Effector memory CD4-positive, alpha-beta T cell (primary cell): ENCODE measurements around the gene TPRN.

Experiments
- DNase-seq, 3 donors: peaks; one replicate each; pipeline ENCODE4 v3.0.0-alpha.2; 2020
- H3K27ac ChIP-seq: 2 replicates; pipeline ENCODE4 v1.7.0; 2013; ENCODE audit warnings: mild to moderate bottlenecking, low read length, moderate library complexity; ENCODE audit not compliant: insufficient read depth, poor library complexity, severe bottlenecking
- H3K27me3 ChIP-seq: replicated peaks from 2 replicates; pipeline ENCODE4 v1.7.0; 2013; ENCODE audit warnings: mild to moderate bottlenecking, low read length; ENCODE audit not compliant: insufficient read depth, control insufficient read depth, poor library complexity, severe bottlenecking
- H3K36me3 ChIP-seq: 2 replicates; pipeline ENCODE4 v1.7.0; 2013; ENCODE audit warnings: mild to moderate bottlenecking, low read length, moderate library complexity; ENCODE audit not compliant: control insufficient read depth, insufficient read depth
- H3K4me1 ChIP-seq: 2 replicates; pipeline ENCODE4 v1.7.0; 2013; ENCODE audit warnings: low read length, mild to moderate bottlenecking; ENCODE audit not compliant: control insufficient read depth, insufficient read depth, poor library complexity, severe bottlenecking
- H3K4me3 ChIP-seq: 2 replicates; pipeline ENCODE4 v1.7.0; 2013; ENCODE audit warnings: low read length, low read depth, mild to moderate bottlenecking; ENCODE audit not compliant: insufficient read depth, poor library complexity, severe bottlenecking
- H3K9me3 ChIP-seq: 2 replicates; pipeline ENCODE4 v1.7.0; 2013; ENCODE audit warnings: mild to moderate bottlenecking, low read length, moderate library complexity; ENCODE audit not compliant: control insufficient read depth

Gene TPRN

DNA sequence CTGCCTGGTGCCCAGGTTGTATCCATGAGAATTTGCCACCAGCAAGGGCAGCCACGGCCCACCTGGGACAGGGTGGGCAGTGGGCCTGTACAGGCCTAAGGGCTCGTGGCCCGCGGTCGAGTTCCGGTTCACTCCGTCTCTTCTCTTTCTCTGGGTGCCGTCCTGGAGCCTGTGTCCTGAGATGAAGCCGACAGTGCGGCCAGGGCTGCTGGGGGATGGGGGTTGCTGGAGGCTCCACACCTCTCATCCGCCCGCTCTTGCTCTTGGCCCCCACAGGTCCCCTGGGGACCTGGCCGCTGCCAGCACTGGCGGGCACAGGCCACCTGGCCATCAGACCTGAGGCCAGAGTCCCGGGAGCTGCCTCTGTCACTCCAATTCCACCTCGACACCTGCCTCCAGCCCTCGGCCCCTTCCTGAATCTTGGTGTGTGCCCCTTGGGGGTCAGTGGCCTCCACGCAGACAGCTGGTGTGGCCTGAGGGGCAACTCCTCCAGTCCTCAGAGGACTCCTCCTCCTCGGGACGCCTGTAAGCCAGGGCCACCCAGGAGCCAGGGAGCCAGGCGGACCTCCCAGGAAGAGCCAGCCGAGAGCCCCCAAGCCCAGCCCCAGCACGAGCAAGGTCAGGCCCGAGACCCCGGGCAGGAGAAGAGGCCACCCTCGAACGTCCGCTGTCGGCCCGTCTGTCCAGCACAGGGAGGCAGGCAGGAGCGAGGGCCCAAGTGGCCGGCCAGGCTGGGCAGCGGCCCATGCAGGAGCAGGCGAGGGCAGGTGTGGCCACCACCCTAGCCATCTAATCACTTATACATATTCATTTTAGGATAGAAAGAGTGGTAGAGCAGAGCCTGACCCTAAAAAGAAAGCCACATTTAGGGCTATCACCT lies 35.9 kb downstream of the TPRN start:
- no peak for DNase-seq
- Histone ChIP-seq H3K4me1 (peaks cover 26% of the 10 kb centered on the region), H3K9me3 (no peaks in the 10 kb centered on the region), H3K36me3 (no peaks in the 10 kb centered on the region), H3K4me3 (no peak overlapping the region), H3K27me3 (peaks cover 73% of the 10 kb centered on the region), H3K27ac (no peak overlapping the region)

DNA sequence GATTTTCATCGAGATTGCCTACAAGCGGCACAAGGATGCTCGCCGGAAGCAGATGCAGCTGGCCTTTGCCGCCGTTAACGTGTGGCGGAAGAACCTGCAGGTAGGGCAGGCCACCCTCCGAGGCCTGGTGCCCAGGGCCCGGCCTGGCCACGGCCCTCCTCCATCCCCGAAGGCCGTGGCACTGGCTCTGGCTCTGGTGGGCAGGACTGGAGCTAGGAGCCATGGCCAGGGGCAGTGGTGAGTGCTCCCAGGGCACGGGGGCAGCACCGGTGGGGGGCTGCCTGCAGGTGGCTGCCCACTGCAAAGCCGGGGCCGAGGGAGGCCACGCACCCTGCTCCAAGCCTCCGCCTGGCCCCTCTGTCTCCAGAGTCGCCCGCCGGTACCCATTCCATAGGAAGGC lies 36.7 kb downstream of the TPRN start:
- no peaks in the 10 kb centered on the region for H3K36me3 ChIP-seq
- no peak for DNase-seq
- no peak overlapping the region for H3K4me3 ChIP-seq
- peaks cover 70% of the 10 kb centered on the region for H3K27me3 ChIP-seq
- H3K4me1 ChIP-seq, result peaks cover 18% of the 10 kb centered on the region
- no peak overlapping the region for H3K27ac ChIP-seq
- no peaks in the 10 kb centered on the region for H3K9me3 ChIP-seq

DNA sequence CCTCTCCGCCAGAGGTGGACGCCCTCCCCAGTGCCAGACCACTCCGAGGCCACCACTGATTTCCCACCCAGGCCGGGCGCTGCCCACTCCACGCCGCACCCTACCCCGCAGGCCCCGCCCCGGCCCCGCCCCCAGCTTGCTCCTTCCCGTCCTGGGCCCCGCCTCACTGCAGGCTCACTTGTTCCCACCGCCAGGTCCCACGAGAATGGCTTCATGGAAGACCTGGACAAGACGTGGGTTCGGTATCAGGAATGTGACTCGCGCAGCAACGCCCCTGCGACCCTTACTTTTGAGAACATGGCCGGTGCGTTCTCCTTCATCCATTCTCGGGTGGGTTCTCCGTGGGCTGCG lies 37.2 kb downstream of the TPRN start:
- Histone ChIP-seq H3K36me3 (no peaks in the 10 kb centered on the region), H3K9me3 (no peaks in the 10 kb centered on the region), H3K4me3 (no peak overlapping the region), H3K27ac (no peak overlapping the region), H3K27me3 (peaks cover 71% of the 10 kb centered on the region), H3K4me1 (peaks cover 21% of the 10 kb centered on the region)
- no peak for DNase-seq

DNA sequence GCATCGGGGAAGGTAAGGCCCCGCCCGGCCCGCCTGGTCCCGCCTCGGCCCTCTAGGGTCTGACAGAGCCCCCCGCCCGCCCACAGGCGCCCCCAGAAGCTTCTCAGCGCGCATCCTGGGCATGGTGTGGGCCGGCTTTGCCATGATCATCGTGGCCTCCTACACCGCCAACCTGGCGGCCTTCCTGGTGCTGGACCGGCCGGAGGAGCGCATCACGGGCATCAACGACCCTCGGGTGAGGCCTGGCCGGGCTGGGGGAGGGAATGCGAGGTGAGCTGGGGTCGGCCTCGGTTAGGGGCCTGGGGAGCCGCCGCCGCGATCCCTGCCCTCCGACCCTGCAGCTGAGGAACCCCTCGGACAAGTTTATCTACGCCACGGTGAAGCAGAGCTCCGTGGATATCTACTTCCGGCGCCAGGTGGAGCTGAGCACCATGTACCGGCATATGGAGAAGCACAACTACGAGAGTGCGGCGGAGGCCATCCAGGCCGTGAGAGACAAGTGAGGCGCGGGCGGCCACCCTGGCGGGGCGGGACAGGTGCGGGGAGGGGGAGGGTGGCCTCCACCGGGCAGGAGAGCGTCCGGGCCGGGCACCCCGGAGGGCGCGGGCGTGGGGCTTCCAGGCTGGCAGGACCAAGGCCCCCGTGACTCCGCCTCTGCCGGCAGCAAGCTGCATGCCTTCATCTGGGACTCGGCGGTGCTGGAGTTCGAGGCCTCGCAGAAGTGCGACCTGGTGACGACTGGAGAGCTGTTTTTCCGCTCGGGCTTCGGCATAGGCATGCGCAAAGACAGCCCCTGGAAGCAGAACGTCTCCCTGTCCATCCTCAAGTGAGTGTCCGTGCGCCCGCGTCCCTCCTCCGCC lies 37.8 kb downstream of the TPRN start:
- DNase-seq, result no peak
- Histone ChIP-seq H3K4me3 (no peak overlapping the region), H3K36me3 (no peaks in the 10 kb centered on the region), H3K27ac (no peak overlapping the region), H3K27me3 (peaks cover 66% of the 10 kb centered on the region), H3K9me3 (no peaks in the 10 kb centered on the region), H3K4me1 (peaks cover 18% of the 10 kb centered on the region)

DNA sequence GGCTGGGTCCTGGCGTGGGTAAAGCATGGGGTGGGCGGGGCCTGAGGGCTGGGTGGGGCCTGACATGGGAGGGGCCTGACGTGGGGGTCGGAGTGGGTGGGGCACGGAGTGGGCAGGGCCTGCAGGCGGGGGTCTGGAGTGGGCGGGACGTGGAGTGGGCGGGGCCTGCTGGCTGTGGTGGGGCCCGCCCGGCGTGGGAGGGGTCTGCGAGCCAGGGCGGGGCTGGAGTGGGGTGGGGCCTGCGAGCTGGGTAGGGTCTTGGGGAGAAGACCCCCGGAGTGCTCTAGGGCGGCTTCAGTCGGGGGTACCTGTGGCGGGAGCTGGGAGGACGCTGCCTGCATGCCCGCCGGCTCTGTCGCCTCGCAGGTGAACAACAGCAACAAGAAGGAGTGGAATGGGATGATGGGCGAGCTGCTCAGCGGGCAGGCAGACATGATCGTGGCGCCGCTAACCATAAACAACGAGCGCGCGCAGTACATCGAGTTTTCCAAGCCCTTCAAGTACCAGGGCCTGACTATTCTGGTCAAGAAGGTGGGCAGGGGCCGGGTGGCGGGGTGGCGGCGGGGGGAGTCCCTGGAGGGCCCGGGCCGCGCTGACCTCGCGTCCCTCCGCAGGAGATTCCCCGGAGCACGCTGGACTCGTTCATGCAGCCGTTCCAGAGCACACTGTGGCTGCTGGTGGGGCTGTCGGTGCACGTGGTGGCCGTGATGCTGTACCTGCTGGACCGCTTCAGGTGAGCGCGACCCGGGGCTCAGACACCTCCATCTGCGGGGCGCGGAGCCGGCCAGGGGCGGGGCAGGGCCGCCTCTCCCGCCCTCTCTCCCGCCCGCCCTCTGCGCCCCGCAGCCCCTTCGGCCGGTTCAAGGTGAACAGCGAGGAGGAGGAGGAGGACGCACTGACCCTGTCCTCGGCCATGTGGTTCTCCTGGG lies 38.7 kb downstream of the TPRN start:
- no peak overlapping the region for H3K27ac ChIP-seq
- peaks cover 60% of the 10 kb centered on the region for H3K27me3 ChIP-seq
- H3K36me3 ChIP-seq, result no peaks in the 10 kb centered on the region
- no peak overlapping the region for H3K4me3 ChIP-seq
- no peak for DNase-seq
- H3K9me3 ChIP-seq, result no peaks in the 10 kb centered on the region
- peaks cover 20% of the 10 kb centered on the region for H3K4me1 ChIP-seq

DNA sequence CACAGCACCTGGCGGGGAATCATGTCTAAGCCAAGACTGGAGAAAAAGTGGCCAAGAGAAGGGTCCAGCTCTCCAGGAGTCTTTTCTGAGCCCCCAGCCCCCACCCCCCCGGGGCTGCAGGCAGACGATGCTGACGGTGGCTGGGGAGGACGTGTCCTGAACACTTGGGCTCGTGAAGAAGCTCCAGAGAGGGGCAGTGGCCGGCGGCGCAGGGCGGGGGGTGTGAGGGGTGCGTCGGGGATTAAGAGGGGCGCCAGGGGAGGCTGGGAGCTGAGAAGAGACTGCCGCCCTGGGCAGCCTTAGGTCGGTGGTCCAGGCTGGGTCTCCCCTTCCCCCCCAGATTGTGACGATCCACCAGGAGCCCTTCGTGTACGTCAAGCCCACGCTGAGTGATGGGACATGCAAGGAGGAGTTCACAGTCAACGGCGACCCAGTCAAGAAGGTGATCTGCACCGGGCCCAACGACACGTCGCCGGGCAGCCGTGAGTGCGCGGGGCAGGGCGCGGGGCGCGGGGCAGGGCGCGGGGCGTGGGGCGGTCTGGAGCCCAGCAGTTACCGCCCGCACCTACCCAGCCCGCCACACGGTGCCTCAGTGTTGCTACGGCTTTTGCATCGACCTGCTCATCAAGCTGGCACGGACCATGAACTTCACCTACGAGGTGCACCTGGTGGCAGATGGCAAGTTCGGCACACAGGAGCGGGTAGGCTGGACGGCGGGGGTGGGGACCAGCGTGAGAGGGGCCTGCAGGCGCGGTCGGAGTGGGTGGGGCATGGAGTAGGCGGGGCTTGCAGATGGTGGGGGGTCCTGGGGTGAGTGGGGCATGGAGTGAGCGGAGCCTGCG lies 39.6 kb downstream of the TPRN start:
- Histone ChIP-seq H3K36me3 (no peaks in the 10 kb centered on the region), H3K4me3 (no peak overlapping the region), H3K27me3 (peaks cover 52% of the 10 kb centered on the region), H3K4me1 (peaks cover 27% of the 10 kb centered on the region), H3K27ac (no peak overlapping the region), H3K9me3 (no peaks in the 10 kb centered on the region)
- DNase-seq, result no peak

DNA sequence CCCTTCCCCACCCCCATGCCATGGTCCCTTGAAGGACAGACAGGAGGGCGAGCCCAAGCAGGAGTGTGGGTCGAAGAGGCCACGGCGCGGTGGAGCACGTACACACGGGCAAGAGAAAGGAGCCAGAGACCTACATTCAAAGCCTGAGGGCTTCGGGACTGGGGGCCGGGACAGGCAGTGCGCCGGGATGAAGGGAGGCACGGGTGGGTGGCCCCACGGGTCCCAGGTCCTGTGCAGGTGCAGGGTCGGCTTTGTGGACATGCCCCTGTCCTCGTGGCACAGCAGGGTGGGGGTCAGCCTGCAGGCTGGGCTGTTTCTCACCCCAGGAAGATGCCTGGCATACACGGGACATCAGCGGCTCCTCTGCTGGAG lies 40.5 kb downstream of the TPRN start:
- DNase-seq, result no peak
- Histone ChIP-seq H3K4me1 (peaks cover 27% of the 10 kb centered on the region), H3K9me3 (no peaks in the 10 kb centered on the region), H3K27ac (no peak overlapping the region), H3K36me3 (no peaks in the 10 kb centered on the region), H3K27me3 (peaks cover 43% of the 10 kb centered on the region), H3K4me3 (no peak overlapping the region)

DNA sequence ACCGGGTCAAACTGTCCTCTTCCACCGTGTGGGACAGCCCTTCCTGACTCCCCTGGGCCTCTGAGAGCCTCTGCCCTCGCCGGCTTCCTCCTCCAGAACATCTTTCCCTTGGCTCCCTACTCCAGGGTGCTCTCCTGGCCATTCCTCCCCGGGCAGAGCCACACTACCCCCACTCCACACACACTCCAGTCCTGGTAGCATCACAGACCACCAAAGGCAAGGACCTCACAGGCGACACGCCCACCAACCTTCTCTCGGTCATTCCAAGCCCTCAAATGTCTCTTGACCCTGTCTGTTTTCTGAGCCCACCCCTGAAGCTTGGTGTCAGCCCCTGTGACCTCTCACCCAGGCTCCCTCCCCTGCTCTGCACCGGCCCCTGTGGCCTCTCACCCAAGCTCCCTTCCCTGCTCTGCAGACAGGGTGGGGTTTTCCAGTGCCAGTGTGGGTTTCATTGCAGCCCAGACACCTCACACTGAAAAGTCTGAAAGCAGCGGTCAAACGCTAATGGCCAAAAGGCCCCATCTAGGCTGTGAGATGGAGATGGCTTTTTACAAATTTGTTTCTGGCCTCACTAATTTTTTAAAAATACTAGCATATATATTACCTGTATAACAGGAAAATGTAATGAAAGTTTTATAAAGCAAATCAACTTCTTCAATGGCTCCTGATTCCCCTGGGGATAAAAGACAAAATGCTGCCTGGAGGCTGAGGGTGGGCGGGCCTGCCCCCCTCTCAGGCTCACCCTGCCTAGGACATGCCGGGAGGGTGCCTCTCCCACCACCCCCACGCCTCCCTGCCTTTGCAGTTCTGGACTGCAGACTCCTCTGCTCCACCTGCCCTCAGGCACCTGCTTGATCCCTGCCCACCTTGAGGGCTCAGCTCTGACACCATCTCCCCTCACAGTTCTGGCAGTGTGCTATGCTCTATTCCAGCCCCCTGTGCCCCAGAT lies 41.2 kb downstream of the TPRN start:
- Histone ChIP-seq H3K36me3 (no peaks in the 10 kb centered on the region), H3K27me3 (peaks cover 36% of the 10 kb centered on the region), H3K4me1 (peaks cover 27% of the 10 kb centered on the region), H3K9me3 (no peaks in the 10 kb centered on the region), H3K27ac (no peak overlapping the region), H3K4me3 (no peak overlapping the region)
- DNase-seq, result no peak
